Measurements from ENCODE around the gene BRINP1. TPM values are rescaled to one million over a fixed set of nuclear protein-coding genes. Genes with fewer than 3 reads are reported as not detected.

The BRINP1 gene
- total RNA-seq, 2 experiments from 2014 or later = not detected

GRCh38 chr9:119153402-119153801 is 215.8 kb downstream of the BRINP1 start:
- Histone ChIP-seq H3K9me2 (ENCODE audit: insufficient read depth, low read length) (no peaks in the 10 kb centered on the region), H3K27ac (ENCODE audit: low read depth, low read length, poor library complexity, severe bottlenecking) (no peak overlapping the region), H4K20me1 (ENCODE audit: insufficient read depth, low read length) (no peaks in the 10 kb centered on the region), H2AFZ (ENCODE audit: low read length) (no peak overlapping the region), H3K4me2 (ENCODE audit: low read length) (no peak overlapping the region), H3K9me3 (ENCODE audit: low read length) (no peaks in the 10 kb centered on the region), H3K4me3 (ENCODE audit: low read depth, low read length, poor library complexity, severe bottlenecking) (no peak overlapping the region), H3K4me1 (ENCODE audit: insufficient read depth, low read length, poor library complexity, severe bottlenecking) (no peaks in the 10 kb centered on the region), H3K79me2 (ENCODE audit: insufficient read depth, low read depth, low read length) (no peaks in the 10 kb centered on the region), H3K36me3 (ENCODE audit: insufficient read depth, low read length) (no peaks in the 10 kb centered on the region)
- CTCF ChIA-PET (ENCODE audit: unreplicated experiment) = no interaction called here
- DNase-seq (ENCODE audit: low spot score) = no peak
- POLR2A ChIA-PET = no interaction called here
- TF ChIP-seq EZH2phosphoT487 (IDR thresholded peaks at IDR 0.05; ENCODE audit: borderline replicate concordance, low read depth, low read length) (no peak), CTCF (conservative IDR thresholded peaks at IDR 0.05; ENCODE audit: low read length) (no peak)
- no TSS peak for BruUV-seq (replicated peaks)
- intact Hi-C loops (cut with micrococcal nuclease; ENCODE audit: unreplicated experiment) = no loop called here

GRCh38 chr9:119148855-119149254 is 220.4 kb downstream of the BRINP1 start:
- ChIA-PET POLR2A (no interaction called here), CTCF (ENCODE audit: unreplicated experiment) (no interaction called here)
- H3K9me3 ChIP-seq (ENCODE audit: low read length) = no peaks in the 10 kb centered on the region
- H3K36me3 ChIP-seq (ENCODE audit: insufficient read depth, low read length) = no peaks in the 10 kb centered on the region
- no peak overlapping the region for H3K4me2 ChIP-seq (ENCODE audit: low read length)
- H2AFZ ChIP-seq (ENCODE audit: low read length) = no peak overlapping the region
- no peaks in the 10 kb centered on the region for H4K20me1 ChIP-seq (ENCODE audit: insufficient read depth, low read length)
- no peak overlapping the region for H3K4me3 ChIP-seq (ENCODE audit: low read depth, low read length, poor library complexity, severe bottlenecking)
- H3K27ac ChIP-seq (ENCODE audit: low read depth, low read length, poor library complexity, severe bottlenecking) = no peak overlapping the region
- DNase-seq (ENCODE audit: low spot score) = no peak
- H3K4me1 ChIP-seq (ENCODE audit: insufficient read depth, low read length, poor library complexity, severe bottlenecking) = no peaks in the 10 kb centered on the region
- no peaks in the 10 kb centered on the region for H3K79me2 ChIP-seq (ENCODE audit: insufficient read depth, low read depth, low read length)
- no TSS peak for BruUV-seq (replicated peaks)
- no peak for TF ChIP-seq EZH2phosphoT487 (IDR thresholded peaks at IDR 0.05; ENCODE audit: borderline replicate concordance, low read depth, low read length)
- no peak for TF ChIP-seq CTCF (conservative IDR thresholded peaks at IDR 0.05; ENCODE audit: low read length)
- intact Hi-C loops (cut with micrococcal nuclease; ENCODE audit: unreplicated experiment) = no loop called here
- H3K9me2 ChIP-seq (ENCODE audit: insufficient read depth, low read length) = no peaks in the 10 kb centered on the region

- no peak overlapping the region for H3K27ac ChIP-seq (ENCODE audit: low read depth, low read length, poor library complexity, severe bottlenecking)
- DNase-seq (ENCODE audit: low spot score) = no peak
- no peaks in the 10 kb centered on the region for H3K4me1 ChIP-seq (ENCODE audit: insufficient read depth, low read length, poor library complexity, severe bottlenecking)
- ChIA-PET CTCF (ENCODE audit: unreplicated experiment) (no interaction called here), POLR2A (no interaction called here)
- no peaks in the 10 kb centered on the region for H3K9me3 ChIP-seq (ENCODE audit: low read length)
- H3K9me2 ChIP-seq (ENCODE audit: insufficient read depth, low read length) = no peaks in the 10 kb centered on the region
- no peak overlapping the region for H3K4me3 ChIP-seq (ENCODE audit: low read depth, low read length, poor library complexity, severe bottlenecking)
- no peak overlapping the region for H3K4me2 ChIP-seq (ENCODE audit: low read length)
- no peaks in the 10 kb centered on the region for H3K79me2 ChIP-seq (ENCODE audit: insufficient read depth, low read depth, low read length)
- H3K36me3 ChIP-seq (ENCODE audit: insufficient read depth, low read length) = no peaks in the 10 kb centered on the region
- intact Hi-C loops (cut with micrococcal nuclease; ENCODE audit: unreplicated experiment) = no loop called here
- no TSS peak for BruUV-seq (replicated peaks)
- no peaks in the 10 kb centered on the region for H4K20me1 ChIP-seq (ENCODE audit: insufficient read depth, low read length)
- TF ChIP-seq CTCF (conservative IDR thresholded peaks at IDR 0.05; ENCODE audit: low read length) (no peak), EZH2phosphoT487 (IDR thresholded peaks at IDR 0.05; ENCODE audit: borderline replicate concordance, low read depth, low read length) (no peak)
- no peak overlapping the region for H2AFZ ChIP-seq (ENCODE audit: low read length)
Measured at GRCh38 chr9:119137479-119137878, 231.8 kb downstream of the BRINP1 start.

All from OCI-LY7 (cell line).